HG03039 (cell line): ENCODE results near the gene ACADVL.

Experiments
- ATAC-seq: cut with Tn5 transposase; IDR thresholded peaks from one replicate; pipeline ENCODE4 v1.9.1; 2021; ENCODE audit warnings: mild to moderate bottlenecking, moderate library complexity; ENCODE audit not compliant: unreplicated experiment

The ACADVL gene

DNA sequence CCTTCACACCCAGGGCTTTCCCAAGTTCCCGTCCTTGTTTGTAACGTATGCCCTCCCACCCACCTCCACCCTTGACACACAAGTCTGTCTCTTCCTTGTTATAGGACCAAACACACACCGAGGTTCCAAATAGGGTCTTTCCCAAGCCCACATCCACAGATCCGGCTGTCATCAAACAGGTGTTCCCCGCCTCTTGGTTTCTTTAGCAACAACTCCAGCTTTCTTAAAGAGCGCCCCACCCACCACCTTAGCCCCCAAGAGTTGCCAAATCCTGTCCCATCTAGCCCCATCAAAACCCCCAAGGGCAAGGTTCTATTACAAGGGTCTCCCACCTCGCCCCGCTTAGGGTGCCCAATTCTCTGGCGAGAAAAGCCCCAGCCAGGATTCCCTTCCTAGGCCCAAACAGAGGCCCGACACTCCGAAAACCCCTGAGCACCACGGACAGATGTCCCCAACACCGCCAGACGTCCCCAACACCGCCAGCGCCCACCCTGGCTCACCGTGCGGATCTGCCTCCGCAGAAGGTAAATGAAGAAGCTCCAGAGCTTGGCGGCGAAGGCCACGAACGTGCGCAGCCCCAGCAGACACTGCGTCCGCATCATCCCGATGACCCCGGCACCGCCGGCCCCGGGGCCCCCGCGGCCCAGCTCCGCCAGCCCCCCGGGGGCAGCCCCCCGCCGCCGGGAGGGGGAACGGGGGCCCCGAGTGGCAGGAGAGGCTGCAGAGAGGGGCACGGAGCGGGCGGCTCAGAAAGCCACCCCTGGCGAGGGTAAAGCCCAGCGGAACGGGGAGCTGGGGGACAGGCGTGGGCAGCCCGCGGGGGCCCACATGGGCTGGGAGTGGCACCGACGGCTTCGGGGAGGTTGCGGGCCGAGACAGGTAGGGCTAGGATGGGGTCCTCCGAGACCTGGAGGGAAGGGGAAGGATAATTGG lies 31.2 kb downstream of the ACADVL start:
- no peak for ATAC-seq

- peak; percentile 74 for ATAC-seq
Observed at GRCh38 chr17:7251661-7252175, 32.0 kb downstream of the ACADVL start, which contains the start of gene CTDNEP1. Gene CTDNEP1 (minus strand): TSS chr17:7251734. CDS start chr17:7251296, 438 bp downstream.

GRCh38 chr17:7252176-7253043 lies 32.7 kb downstream of the ACADVL start, which contains the start of gene ELP5:
Gene ELP5 (plus strand): TSS chr17:7252215. CDS start chr17:7252551, 336 bp downstream.
- ATAC-seq = peak; percentile 48

DNA sequence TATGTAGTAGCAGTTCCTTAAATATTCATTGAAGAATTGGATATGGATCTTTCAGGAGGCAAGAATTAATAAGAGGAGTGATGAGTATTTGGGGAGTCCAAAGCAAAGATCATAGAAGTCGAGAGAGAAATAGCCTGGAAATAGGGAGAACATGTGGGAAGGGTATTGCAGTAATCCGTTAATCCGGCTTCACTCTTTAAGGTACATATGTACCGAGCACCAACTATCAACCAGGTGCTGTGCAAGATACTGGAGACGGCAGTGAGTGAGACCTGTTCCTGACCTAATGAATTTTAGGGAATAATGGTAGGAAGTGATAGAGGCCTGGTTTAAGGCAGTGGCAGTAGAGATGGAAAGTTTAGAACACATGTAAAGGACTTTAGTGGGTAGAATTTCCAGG lies 33.3 kb downstream of the ACADVL start:
- ATAC-seq = no peak

GRCh38 chr17:7254511-7254910 lies 34.8 kb downstream of the ACADVL start:
- ATAC-seq = no peak

- ATAC-seq = no peak
Observed at GRCh38 chr17:7256766-7257456, 37.2 kb downstream of the ACADVL start.

GRCh38 chr17:7258731-7259554 lies 39.2 kb downstream of the ACADVL start:
- ATAC-seq = no peak

DNA sequence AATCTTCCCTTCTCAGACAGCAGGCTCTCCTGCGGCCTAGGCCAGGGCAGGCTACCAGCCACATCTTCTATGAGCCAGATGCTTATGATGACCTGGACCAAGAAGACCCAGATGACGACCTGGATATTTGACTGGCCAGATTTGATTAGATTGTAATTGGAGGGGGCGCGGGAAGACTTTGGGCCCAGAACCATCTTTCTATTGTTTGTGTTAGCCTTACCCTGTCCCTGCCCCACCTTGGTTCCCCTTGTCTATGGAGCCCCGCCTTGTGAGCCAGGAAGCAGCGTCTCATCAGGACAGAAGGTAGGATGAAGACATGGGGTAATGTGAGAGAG lies 39.8 kb downstream of the ACADVL start:
- no peak for ATAC-seq

DNA sequence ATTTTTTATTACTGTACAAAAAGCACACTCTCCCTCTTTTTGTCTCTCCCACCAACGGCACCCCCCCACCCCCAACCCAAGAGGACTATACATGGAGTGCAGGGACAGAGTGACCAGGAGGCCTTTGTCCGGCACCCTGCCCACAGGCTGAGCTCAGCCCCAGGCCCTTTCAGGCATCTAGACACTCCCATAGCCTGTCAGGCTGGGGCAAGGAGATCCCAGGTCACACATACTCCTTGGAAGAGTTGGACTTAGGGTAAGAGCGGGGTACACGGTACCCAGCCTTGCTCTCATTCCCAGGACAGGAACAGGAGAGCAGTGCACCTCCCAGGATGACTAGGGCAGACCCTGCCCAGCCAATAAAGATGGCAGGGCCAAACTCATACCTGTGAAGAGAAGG lies 40.4 kb downstream of the ACADVL start:
- no peak for ATAC-seq

DNA sequence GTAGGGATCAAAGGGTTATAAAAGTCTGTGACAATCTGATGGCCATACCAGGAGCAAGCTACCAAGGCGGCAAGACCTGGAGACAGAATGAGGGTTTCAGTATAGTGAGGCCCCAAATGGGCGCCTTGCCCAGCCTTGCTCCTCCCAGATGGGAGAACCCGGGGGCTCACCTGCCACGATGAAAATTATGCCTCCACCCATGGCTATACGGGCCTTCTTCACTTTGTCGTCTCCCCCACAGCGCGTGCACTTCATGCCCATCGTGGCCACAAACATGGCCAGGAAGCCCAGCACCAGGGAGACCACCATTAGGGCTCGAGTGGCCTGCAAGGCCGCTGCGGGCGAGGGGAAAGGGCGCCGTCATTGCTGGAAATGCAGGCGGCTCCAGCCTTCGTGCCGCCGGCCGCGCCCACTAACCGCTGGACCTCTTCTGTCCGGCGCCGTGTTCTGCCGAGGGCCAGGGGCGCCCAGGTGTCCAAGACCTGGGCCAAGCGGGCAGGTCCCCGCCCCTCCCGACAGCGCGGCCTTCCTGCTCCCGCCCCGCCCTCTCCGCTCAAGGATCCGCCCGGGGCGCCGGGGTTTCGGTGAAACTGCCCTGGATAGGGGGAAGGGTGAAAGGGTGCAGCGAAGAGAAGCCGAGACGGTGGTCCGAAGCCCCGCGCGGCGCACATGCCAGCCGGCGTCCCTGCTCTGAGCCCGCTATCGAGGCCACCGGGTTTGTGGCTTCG lies 41.1 kb downstream of the ACADVL start:
- no peak for ATAC-seq

GRCh38 chr17:7261379-7262191 lies 41.8 kb downstream of the ACADVL start:
- no peak for ATAC-seq

DNA sequence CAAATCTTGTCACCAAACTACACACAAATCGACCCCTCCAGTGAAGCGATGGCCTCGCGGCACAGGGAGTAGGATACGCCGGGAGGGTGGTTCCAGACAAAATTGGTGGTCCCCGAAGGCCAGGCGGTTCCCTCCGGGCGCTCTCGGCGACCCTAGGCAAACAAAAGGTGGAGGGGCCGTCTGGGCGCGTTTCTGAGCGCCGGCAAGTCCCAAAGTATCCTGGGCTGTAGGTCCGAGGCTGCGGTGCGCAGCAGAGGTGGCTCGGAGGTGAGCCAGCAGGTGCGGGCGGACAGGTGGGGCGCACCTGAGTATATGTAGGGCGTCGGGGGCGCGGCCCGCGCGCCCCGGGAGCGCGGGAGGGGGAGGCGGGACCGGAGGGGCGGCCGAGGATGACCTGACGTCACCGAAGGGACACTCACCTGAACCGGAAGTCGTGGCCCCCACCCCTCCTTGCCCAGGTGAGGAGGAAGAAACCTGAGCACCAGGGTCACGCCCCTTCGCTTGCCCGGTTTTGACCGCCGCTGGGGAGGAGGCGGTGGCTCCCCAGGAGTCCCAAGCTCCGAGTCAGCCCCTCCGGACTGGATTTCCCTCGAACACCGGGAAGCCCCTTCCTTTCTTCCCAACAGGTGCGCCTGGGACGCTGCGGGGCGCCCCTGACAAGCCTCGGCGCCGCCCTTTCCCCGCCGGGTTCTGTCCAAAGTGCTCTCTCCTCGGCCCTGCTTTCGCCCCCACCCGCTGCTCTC lies 42.6 kb downstream of the ACADVL start, which contains the start of gene CLDN7:
TSS of gene CLDN7 (minus strand) at position 287 of the 743 bp plus-strand sequence. CDS start 435 bp downstream, outside the sequence.
- ATAC-seq = no peak

GRCh38 chr17:7262935-7263800 lies 43.4 kb downstream of the ACADVL start:
- ATAC-seq = no peak

DNA sequence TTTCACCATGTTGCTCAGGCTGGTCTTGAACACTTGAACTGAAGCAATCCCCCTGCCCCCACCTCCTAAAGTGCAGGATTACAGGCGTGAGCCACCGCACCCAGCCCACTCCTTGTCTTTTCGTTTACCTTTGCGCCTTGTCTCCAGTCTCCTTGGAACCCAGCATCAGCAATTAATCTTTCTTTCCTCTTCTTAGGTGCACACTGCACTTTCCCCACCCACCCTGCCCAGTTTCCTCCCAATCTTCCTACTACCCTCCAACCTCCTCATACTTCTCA lies 44.0 kb downstream of the ACADVL start:
- ATAC-seq = no peak

GRCh38 chr17:7266784-7267183 lies 47.0 kb downstream of the ACADVL start:
- no peak for ATAC-seq
